Measurements from ENCODE around the gene CARD11. TPM values are rescaled to one million over a fixed set of nuclear protein-coding genes. Genes with fewer than 3 reads are reported as not detected.

The CARD11 gene
- total and polyA plus RNA-seq, 12 donors = 0.61 to 19.3 (median 2.7) TPM

- no peak overlapping the region for H3K27ac ChIP-seq
These were observed 43.6 kb upstream of the CARD11 start for GRCh38 chr7:3087243-3087755.

DNA sequence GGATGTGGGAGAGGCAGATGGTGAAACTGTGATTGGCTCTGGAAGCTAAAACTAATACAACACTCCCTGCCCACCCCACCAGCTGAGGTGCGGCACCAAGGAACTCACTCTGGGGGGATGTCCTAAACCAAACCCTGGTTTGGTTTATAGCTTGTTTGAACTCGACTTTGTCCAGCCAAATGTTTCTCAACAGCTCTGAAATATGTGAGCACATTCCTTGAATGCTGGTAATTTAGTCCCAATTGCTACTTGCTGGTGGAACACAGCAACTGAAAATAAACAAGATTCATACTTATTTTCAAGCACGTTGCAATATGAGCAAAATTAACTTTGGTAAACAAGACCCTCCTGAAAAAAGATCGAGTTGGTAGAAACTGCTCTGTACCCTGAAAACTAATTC, 39.7 kb upstream of the CARD11 start:
- 56 to 67% (median 61%) methylated on average over 4 of the region's 4 CpGs for WGBS, 4 donors
- H3K4me3 ChIP-seq = no peak overlapping the region
- TF ChIP-seq POLR2A (IDR thresholded peaks at IDR 0.05) = no peak
- TF ChIP-seq, protein P1, sequence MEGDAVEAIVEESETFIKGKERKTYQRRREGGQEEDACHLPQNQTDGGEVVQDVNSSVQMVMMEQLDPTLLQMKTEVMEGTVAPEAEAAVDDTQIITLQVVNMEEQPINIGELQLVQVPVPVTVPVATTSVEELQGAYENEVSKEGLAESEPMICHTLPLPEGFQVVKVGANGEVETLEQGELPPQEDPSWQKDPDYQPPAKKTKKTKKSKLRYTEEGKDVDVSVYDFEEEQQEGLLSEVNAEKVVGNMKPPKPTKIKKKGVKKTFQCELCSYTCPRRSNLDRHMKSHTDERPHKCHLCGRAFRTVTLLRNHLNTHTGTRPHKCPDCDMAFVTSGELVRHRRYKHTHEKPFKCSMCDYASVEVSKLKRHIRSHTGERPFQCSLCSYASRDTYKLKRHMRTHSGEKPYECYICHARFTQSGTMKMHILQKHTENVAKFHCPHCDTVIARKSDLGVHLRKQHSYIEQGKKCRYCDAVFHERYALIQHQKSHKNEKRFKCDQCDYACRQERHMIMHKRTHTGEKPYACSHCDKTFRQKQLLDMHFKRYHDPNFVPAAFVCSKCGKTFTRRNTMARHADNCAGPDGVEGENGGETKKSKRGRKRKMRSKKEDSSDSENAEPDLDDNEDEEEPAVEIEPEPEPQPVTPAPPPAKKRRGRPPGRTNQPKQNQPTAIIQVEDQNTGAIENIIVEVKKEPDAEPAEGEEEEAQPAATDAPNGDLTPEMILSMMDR (IDR thresholded peaks at IDR 0.05) = no peak
- H3K36me3 ChIP-seq (replicated peaks in 1 of 2) = no peaks in the 10 kb centered on the region
- H3K9me3 ChIP-seq (replicated peaks in 1 of 3) = no peaks in the 10 kb centered on the region
- intact Hi-C loops (cut with DNase I) = no loop called here
- no peaks in the 10 kb centered on the region for H3K27me3 ChIP-seq
- no peaks in the 10 kb centered on the region for H3K4me1 ChIP-seq (replicated peaks in 1 of 2)
- no peak for DNase-seq
- H3K27ac ChIP-seq = no peak overlapping the region

More at GRCh38 chr7:3087243-3087755, 43.6 kb upstream of the CARD11 start:
- H3K4me3 ChIP-seq = no peak overlapping the region
- H3K27me3 ChIP-seq = no peaks in the 10 kb centered on the region
- no peak for TF ChIP-seq POLR2A (IDR thresholded peaks at IDR 0.05)
- TF ChIP-seq, protein P1 (IDR thresholded peaks at IDR 0.05) = no peak
- no peak for DNase-seq
- no peaks in the 10 kb centered on the region for H3K4me1 ChIP-seq (replicated peaks in 1 of 2)
- intact Hi-C loops (cut with DNase I) = no loop called here
- 37 to 50% (median 43%) methylated on average over 6 to 7 of the region's 7 CpGs for WGBS, 4 donors
- no peaks in the 10 kb centered on the region for H3K9me3 ChIP-seq (replicated peaks in 1 of 3)
- H3K36me3 ChIP-seq (replicated peaks in 1 of 2) = no peaks in the 10 kb centered on the region

DNA sequence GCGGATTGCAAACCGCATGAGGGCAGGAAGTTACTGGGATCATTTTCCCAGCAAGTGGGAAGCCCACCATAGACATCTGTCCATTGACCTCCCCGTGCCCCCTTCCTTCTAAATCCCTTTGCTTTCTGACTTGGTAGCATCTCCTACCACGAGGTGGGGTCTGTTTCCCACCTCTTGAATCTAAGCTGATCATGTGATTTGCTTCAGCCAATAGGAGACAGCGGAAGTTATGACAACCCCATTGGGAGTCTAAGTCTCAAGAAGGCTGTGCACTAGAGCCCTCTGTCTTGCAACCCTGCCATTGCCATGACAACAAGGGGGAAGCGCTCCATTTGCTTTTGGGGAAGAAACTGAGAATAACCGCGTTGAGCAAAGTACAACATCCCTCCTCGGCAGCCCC, 39.2 kb upstream of the CARD11 start:
- 76 to 86% (median 81%) methylated on average over 9 of the region's 9 CpGs for WGBS, 4 donors
- Histone ChIP-seq H3K27me3 (no peaks in the 10 kb centered on the region), H3K36me3 (replicated peaks in 1 of 2) (no peaks in the 10 kb centered on the region), H3K4me3 (no peak overlapping the region), H3K27ac (no peak overlapping the region), H3K9me3 (replicated peaks in 1 of 3) (no peaks in the 10 kb centered on the region), H3K4me1 (replicated peaks in 1 of 2) (no peaks in the 10 kb centered on the region)
- intact Hi-C loops (cut with DNase I) = no loop called here
- no peak for DNase-seq
- TF ChIP-seq POLR2A (IDR thresholded peaks at IDR 0.05) = no peak
- TF ChIP-seq, protein P1 (IDR thresholded peaks at IDR 0.05) = no peak

GRCh38 chr7:3082386-3082785, 38.7 kb upstream of the CARD11 start:
- WGBS, 4 donors = 66 to 83% (median 81%) methylated on average over 6 of the region's 6 CpGs
- TF ChIP-seq, protein P1 (IDR thresholded peaks at IDR 0.05) = no peak
- no peak for TF ChIP-seq POLR2A (IDR thresholded peaks at IDR 0.05)
- intact Hi-C loops (cut with DNase I) = no loop called here
- H3K36me3 ChIP-seq (replicated peaks in 1 of 2) = no peaks in the 10 kb centered on the region
- DNase-seq = no peak
- H3K9me3 ChIP-seq (replicated peaks in 1 of 3) = no peaks in the 10 kb centered on the region
- H3K27me3 ChIP-seq = no peaks in the 10 kb centered on the region
- no peak overlapping the region for H3K27ac ChIP-seq
- no peaks in the 10 kb centered on the region for H3K4me1 ChIP-seq (replicated peaks in 1 of 2)
- H3K4me3 ChIP-seq = no peak overlapping the region
